Stomach (tissue), 9 donors: ENCODE results near the gene OR52E4. TPM values are rescaled to one million over a fixed set of nuclear protein-coding genes. Genes with fewer than 3 reads are reported as not detected.

Source experiments
- DNase-seq, 2 donors: peaks; one replicate each; pipeline versions ENCODE4 v3.0.0 to v3.0.0-alpha.2; 2013 to 2019
- H3K27ac ChIP-seq, 5 donors: fragments of 200-600 bp in 4 of 5; sonication (generic) in 4 of 5; one replicate each; pipeline ENCODE4 v1.5.1; 2013 to 2019; ENCODE audit warnings: mild to moderate bottlenecking in 1 of 5, moderate library complexity in 1 of 5
- H3K27me3 ChIP-seq, 3 donors: fragments of 200-600 bp; sonication (generic); one replicate each; pipeline ENCODE4 v1.5.1; 2017 to 2019; ENCODE audit warnings: mixed run types in 1 of 3
- H3K36me3 ChIP-seq, 4 donors: fragments of 200-600 bp; sonication (generic); 1 replicate in 3 of 4; 2 replicates in 1 of 4; pipeline ENCODE4 v1.5.1; 2016 to 2019
- H3K4me1 ChIP-seq, 4 donors: fragments of 200-600 bp; sonication (generic); one replicate each; pipeline ENCODE4 v1.5.1; 2016 to 2019
- H3K4me3 ChIP-seq, 4 donors: fragments of 200-600 bp; sonication (generic) in 3 of 4; one replicate each; pipeline ENCODE4 v1.5.1; 2016 to 2019; ENCODE audit warnings: mild to moderate bottlenecking in 1 of 4
- H3K9me3 ChIP-seq, 4 donors: fragments of 200-600 bp; sonication (generic); one replicate each; pipeline ENCODE4 v1.5.1; 2016 to 2019
- CTCF ChIP-seq, 7 experiments: fragments of 450-650 bp in 4 of 7; fragments of 200-600 bp in 3 of 7; sonication (generic) in 3 of 7; IDR thresholded peaks; one replicate each; pipeline ENCODE4 v1.5.1; 2016 to 2019; ENCODE audit warnings: antibody characterized with exemption in 7 of 7, control low read depth in 2 of 7, mild to moderate bottlenecking in 1 of 7
- EP300 ChIP-seq: sonication (generic); formaldehyde crosslinking; IDR thresholded peaks from one replicate; pipeline ENCODE4 v1.6.1; 2017; ENCODE audit warnings: antibody characterized with exemption
- POLR2A ChIP-seq, 4 donors: fragments of 450-650 bp; IDR thresholded peaks; one replicate each; pipeline ENCODE4 v1.6.1; 2016; ENCODE audit warnings: antibody characterized with exemption in 4 of 4, control low read depth in 2 of 4, mild to moderate bottlenecking in 1 of 4, moderate library complexity in 1 of 4
- POLR2AphosphoS5 ChIP-seq, 3 donors: sonication (generic); formaldehyde crosslinking; IDR thresholded peaks; one replicate each; pipeline ENCODE4 v1.6.1; 2016; ENCODE audit warnings: antibody characterized with exemption in 3 of 3
- WGBS, 5 donors: extraction: QIAGEN DNeasy Blood & Tissue Kit in 3 of 5; methylation state at CpG; one replicate each; pipeline versions ENCODE4 v1.1.5 to v1.1.7; 2013 to 2018; 5-methylcytosine and 5-hydroxymethylcytosine counted together
- intact Hi-C: fragments of 100-400 bp; cut with DNase I; formaldehyde crosslinking; loops from one replicate; pipeline ENCODE4 v1.15.1; 2023; ENCODE audit warnings: low total_unique reads
- polyA plus RNA-seq, 3 donors: library from polyadenylated mRNA; stranded (reverse); fragments of 200-250 nt; gene quantifications; one replicate each; pipeline ENCODE4 v1.2.3, GENCODE V29; 2013
- total RNA-seq, 5 donors: library from RNA; depleted of rRNA; stranded (reverse); fragments of >200 nt; gene quantifications; one replicate each; pipeline versions ENCODE4 v1.1.0 to v1.2.3, GENCODE V29; 2014 to 2016
- donor health status: healthy with polysubstance abuse.
- donor health status: Bipolar disorder and iron deficiency.
- donor health status: healthy.

The OR52E4 gene
- total and polyA plus RNA-seq, 8 donors: not detected

GRCh38 chr11:5841797-5842196 is 38.6 kb upstream of the OR52E4 start, which contains the start of gene OR52E6:
Gene OR52E6 (minus strand): TSS chr11:5841897. CDS start chr11:5841897, 0 bp downstream.
- whole genome bisulfite sequencing, 5 donors: 0 to 89% (median 66%) methylated on average over 1 of the region's 1 CpG
- no peak for DNase-seq
- no peaks in the 10 kb centered on the region for H3K4me1 ChIP-seq
- H3K27ac ChIP-seq: no peak within 1 kb of the TSS
- no peaks in the 10 kb centered on the region for H3K36me3 ChIP-seq
- H3K9me3 ChIP-seq: peaks cover 0 to 7% (median 0%) of the 10 kb centered on the region in 4 donors
- no peak for TF ChIP-seq POLR2AphosphoS5 (IDR thresholded peaks at IDR 0.05)
- no peak for TF ChIP-seq POLR2A (IDR thresholded peaks at IDR 0.05)
- no peaks in the 10 kb centered on the region for H3K27me3 ChIP-seq
- intact Hi-C loops: no loop called here
- H3K4me3 ChIP-seq: no peak within 1 kb of the TSS

DNA sequence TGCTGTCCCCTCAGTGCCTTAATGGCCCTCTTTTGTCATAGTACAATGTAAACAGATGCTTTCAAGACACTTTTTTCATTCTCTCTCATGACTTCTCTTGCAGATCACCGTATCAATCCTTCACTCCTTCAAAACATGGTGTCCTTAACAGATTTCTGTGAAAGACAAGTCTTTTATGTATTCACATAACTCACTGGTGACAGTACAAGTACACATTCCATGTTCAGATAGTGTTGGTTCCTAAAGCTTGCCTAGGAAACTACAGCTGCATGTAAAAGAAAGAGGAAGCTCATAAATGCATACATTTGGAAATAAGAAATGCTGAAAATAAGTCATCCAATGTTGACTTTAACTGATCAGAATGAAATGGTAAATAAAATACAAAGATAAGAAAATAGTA is 33.7 kb upstream of the OR52E4 start:
- intact Hi-C loops: no loop called here
- 30 to 54% (median 52%) methylated on average over 1 of the region's 1 CpG for WGBS, 5 donors
- no peak for TF ChIP-seq POLR2A (IDR thresholded peaks at IDR 0.05)
- no peak for TF ChIP-seq POLR2AphosphoS5 (IDR thresholded peaks at IDR 0.05)
- no peak for TF ChIP-seq CTCF (IDR thresholded peaks at IDR 0.05)
- no peak for TF ChIP-seq EP300
- no peak for DNase-seq
- Histone ChIP-seq H3K27ac (no peak overlapping the region), H3K4me3 (no peak overlapping the region), H3K4me1 (no peaks in the 10 kb centered on the region), H3K36me3 (no peaks in the 10 kb centered on the region), H3K27me3 (no peaks in the 10 kb centered on the region), H3K9me3 (no peaks in the 10 kb centered on the region)

DNA sequence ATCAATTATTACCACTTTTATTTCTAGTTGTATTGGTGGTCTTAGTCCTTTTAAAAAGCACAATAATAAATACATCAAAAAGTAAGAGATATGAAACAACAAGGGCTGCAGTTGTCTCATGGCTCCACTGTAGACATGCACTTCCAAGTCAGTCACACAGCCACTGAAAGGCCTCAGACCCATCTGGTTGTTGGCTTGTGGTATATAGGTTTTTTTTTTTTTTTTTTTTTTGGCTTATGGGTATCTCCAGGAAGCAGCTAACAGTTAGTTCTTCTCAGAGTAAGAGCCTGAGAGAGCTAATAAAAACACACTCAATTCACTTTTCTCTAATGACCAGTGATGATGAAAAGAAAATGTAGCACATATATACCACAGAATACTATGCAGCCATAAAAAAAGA is 32.7 kb upstream of the OR52E4 start:
- H3K4me1 ChIP-seq: no peaks in the 10 kb centered on the region
- no peaks in the 10 kb centered on the region for H3K9me3 ChIP-seq
- no peak overlapping the region for H3K27ac ChIP-seq
- H3K36me3 ChIP-seq: no peaks in the 10 kb centered on the region
- H3K4me3 ChIP-seq: no peak overlapping the region
- no peaks in the 10 kb centered on the region for H3K27me3 ChIP-seq
- DNase-seq: no peak
- TF ChIP-seq POLR2A (IDR thresholded peaks at IDR 0.05): no peak
- TF ChIP-seq POLR2AphosphoS5 (IDR thresholded peaks at IDR 0.05): no peak
- no peak for TF ChIP-seq EP300
- TF ChIP-seq CTCF (IDR thresholded peaks at IDR 0.05): no peak
- intact Hi-C loops: no loop called here

GRCh38 chr11:5851002-5851401 is 29.4 kb upstream of the OR52E4 start:
- H3K27ac ChIP-seq: no peak overlapping the region
- WGBS, 5 donors: 87 to 97% (median 89%) methylated on average over 1 of the region's 1 CpG
- intact Hi-C loops: no loop called here
- TF ChIP-seq EP300 (no peak), POLR2AphosphoS5 (IDR thresholded peaks at IDR 0.05) (no peak), CTCF (IDR thresholded peaks at IDR 0.05) (no peak), POLR2A (IDR thresholded peaks at IDR 0.05) (no peak)
- DNase-seq: no peak
- no peaks in the 10 kb centered on the region for H3K27me3 ChIP-seq
- no peak overlapping the region for H3K4me3 ChIP-seq
- no peaks in the 10 kb centered on the region for H3K36me3 ChIP-seq
- H3K4me1 ChIP-seq: no peaks in the 10 kb centered on the region
- H3K9me3 ChIP-seq: peaks cover 0 to 6% (median 0%) of the 10 kb centered on the region in 4 donors

- no peaks in the 10 kb centered on the region for H3K27me3 ChIP-seq
- no peaks in the 10 kb centered on the region for H3K4me1 ChIP-seq
- no peak within 1 kb of the TSS for H3K4me3 ChIP-seq
- H3K27ac ChIP-seq: no peak within 1 kb of the TSS
- TF ChIP-seq POLR2AphosphoS5 (IDR thresholded peaks at IDR 0.05) (no peak), EP300 (no peak), POLR2A (IDR thresholded peaks at IDR 0.05) (no peak), CTCF (IDR thresholded peaks at IDR 0.05) (no peak)
- peaks cover 0 to 6% (median 0%) of the 10 kb centered on the region in 4 donors for H3K9me3 ChIP-seq
- 85 to 98% (median 95%) methylated on average over 3 of the region's 3 CpGs for WGBS, 5 donors
- intact Hi-C loops: no loop called here
- H3K36me3 ChIP-seq: no peaks in the 10 kb centered on the region
- DNase-seq: no peak
Measured at GRCh38 chr11:5857590-5857989, 22.8 kb upstream of the OR52E4 start, which contains the start of gene OR52E8. Gene OR52E8 (minus strand): TSS chr11:5857690. CDS start chr11:5857690, 0 bp downstream.
